NB4 (cell line): ENCODE measurements around the gene ELK3.

Experiments used
- MYC ChIP-seq: IDR thresholded peaks from 2 replicates; pipeline ENCODE4 v1.6.1; 2011; ENCODE audit warnings: low read depth, low read length
- POLR2A ChIP-seq: IDR thresholded peaks from 2 replicates; pipeline ENCODE4 v1.6.1; 2011; ENCODE audit warnings: mild to moderate bottlenecking; ENCODE audit not compliant: insufficient read length; ENCODE audit errors: extremely low read depth
- TF ChIP-seq, protein P1 (sequence below): IDR thresholded peaks from one replicate; pipeline ENCODE4 v1.5.1; 2012; ENCODE audit warnings: low read depth, low read length
- TF ChIP-seq, protein P2 (sequence below): IDR thresholded peaks from 2 replicates; pipeline ENCODE4 v1.6.1; 2011; ENCODE audit warnings: low read depth, low read length

DNA sequence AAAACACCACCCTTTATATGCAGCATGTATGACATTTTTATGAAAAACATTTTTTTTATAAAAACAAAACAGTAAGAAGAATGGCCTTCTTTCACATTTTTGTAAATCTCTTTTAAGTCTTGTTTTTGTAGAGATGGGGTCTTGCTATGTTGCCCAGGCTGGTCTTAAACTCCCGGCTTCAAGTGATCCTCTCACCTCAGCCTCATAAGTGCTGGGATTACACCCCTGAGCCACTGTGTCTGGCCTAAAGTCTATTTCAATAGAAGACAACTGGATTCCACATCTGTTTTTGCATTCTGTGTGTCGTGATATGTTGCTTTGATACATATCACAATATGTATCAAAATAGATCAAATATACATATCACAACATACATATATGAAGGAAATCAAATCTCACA is 98.9 kb downstream of the ELK3 start:
- TF ChIP-seq, protein P1, sequence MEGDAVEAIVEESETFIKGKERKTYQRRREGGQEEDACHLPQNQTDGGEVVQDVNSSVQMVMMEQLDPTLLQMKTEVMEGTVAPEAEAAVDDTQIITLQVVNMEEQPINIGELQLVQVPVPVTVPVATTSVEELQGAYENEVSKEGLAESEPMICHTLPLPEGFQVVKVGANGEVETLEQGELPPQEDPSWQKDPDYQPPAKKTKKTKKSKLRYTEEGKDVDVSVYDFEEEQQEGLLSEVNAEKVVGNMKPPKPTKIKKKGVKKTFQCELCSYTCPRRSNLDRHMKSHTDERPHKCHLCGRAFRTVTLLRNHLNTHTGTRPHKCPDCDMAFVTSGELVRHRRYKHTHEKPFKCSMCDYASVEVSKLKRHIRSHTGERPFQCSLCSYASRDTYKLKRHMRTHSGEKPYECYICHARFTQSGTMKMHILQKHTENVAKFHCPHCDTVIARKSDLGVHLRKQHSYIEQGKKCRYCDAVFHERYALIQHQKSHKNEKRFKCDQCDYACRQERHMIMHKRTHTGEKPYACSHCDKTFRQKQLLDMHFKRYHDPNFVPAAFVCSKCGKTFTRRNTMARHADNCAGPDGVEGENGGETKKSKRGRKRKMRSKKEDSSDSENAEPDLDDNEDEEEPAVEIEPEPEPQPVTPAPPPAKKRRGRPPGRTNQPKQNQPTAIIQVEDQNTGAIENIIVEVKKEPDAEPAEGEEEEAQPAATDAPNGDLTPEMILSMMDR: no peak
- TF ChIP-seq POLR2A (no peak), MYC (no peak)
- TF ChIP-seq, protein P2, sequence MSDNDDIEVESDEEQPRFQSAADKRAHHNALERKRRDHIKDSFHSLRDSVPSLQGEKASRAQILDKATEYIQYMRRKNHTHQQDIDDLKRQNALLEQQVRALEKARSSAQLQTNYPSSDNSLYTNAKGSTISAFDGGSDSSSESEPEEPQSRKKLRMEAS: no peak
